GM19023 (cell line): ENCODE measurements around the gene SEMA4D.

Experiments
- ATAC-seq: cut with Tn5 transposase; IDR thresholded peaks from one replicate; pipeline ENCODE4 v1.9.1; 2021; ENCODE audit warnings: mild to moderate bottlenecking, moderate library complexity; ENCODE audit not compliant: unreplicated experiment

The SEMA4D gene

DNA sequence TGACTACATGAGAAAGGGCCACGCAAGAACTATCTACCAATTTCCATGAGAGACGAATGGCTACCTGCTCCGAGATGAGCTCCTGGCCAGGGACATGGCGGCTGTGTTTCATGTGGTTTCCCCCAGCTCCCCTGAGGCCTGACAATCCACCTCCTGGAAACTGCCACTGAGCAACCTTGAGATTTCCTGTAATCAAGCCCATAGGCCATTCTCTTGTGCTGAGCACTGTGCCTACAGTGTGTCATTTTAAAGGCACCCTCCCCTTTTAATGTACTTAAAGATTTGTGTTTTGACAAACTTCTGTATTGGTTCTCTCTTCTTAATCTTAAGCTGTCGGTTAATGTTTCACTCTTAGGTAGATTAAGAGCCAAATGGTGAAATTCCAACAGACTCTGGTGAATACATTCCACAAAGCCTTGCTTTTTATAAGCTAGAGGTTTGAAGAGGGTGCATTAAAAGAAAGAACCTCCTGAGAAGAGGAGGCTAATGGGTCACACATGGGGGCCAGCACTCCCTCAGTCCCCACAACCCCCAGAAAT lies 107.3 kb downstream of the SEMA4D start:
- ATAC-seq = no peak

DNA sequence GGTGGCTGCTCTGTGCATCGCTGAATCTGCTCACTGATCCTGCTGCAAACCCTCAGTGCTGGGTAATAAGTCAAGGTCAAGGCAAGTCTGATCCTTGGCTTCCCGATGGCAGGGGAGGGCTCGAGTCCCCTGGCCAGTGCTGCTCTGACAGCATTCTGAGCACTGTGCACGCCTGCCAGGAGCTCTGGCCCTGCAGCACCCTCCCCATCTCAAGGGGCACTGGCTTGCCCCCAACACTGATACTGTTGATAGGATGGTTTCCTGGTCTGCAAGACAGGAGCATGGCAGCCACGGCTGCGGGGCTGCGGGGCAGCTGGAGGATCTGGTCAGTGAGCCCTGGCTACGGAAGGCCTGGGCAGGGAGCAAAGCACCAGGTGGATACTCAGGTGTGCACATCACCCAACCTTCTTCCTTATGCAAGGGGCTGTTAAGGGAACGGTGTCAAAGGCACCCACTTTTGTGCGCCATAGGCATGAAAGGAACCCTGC lies 107.8 kb downstream of the SEMA4D start:
- no peak for ATAC-seq

DNA sequence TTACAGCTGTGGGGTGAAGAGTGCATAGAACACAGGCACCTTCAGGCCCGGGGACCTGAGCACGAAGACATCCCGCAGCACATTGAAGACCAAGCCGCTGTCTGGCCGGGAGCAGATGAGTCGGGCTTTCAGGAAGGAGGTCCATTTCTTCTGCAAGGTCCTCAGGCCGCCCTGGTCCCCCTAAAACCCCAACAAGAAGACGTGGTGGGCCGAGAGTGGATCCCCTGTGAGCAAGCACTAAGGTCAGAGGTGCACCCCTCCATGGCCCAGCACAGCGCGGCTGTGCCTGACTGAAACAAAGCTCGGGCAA lies 109.1 kb downstream of the SEMA4D start:
- no peak for ATAC-seq

DNA sequence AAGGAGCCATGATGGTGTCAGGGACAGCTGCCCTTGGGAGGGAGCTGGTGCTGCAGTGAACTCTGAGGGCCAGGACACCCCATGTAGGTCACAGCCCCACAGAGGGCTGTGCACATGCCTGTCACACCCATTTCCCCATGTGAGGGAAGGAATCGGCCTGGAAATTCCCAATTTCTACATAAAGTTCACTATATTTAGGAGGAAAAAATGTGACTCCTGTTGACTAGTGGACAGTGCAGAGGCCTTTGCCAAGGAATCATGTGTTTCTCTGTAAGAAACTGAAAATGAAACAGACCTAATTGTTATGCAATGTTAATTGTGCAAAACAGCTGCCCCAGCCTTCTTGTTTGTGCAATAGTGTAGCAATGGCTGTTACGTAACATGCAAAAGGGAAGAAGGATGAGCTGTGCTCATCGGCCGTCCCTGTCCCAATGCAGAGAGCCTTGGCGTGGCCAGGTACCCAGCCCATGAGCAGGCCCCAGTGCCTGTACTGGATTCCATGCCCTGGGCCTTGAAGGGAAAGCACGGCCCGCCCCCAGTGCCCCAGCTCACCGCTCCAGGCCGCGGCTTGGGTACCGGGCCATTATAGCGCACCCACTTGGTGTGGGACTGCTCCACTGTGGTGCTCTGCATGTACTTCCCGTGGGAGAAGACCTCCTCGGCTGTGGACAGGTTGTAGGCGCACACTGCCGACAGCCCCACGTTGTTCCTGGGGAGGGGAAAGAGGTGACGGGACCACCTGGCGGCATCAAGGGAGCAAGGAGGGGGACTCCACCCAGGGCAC lies 109.6 kb downstream of the SEMA4D start:
- ATAC-seq = no peak

DNA sequence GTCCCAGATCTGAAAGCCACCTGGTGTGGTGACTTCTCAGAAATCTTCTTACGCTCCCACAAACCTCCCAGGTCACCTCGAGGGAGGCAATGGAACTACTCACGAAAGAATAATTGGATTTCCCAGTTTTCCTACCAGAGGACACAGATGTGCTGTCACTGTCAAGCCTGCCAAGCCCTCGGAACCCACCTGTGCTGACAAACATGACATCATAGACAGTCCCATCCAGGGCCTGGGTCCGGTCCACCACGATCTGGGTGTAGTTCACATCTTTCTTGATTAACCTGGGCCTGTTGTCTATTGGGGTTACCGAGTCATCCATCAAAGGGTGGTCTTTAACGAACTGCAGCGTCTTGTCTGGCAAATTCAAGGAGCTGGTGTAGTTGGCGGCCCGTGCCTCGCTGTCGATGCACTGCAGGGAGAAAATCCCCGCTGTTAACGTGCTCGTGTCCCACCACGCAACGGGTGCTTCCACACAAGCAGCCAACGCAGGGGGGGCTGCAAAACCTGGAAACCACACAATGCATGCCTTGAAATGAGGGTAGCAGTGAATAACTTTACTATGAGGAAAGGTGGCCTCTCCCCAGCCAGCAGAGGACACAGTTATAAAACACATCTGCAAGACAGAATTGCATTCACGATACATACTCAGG lies 110.6 kb downstream of the SEMA4D start:
- ATAC-seq = no peak

DNA sequence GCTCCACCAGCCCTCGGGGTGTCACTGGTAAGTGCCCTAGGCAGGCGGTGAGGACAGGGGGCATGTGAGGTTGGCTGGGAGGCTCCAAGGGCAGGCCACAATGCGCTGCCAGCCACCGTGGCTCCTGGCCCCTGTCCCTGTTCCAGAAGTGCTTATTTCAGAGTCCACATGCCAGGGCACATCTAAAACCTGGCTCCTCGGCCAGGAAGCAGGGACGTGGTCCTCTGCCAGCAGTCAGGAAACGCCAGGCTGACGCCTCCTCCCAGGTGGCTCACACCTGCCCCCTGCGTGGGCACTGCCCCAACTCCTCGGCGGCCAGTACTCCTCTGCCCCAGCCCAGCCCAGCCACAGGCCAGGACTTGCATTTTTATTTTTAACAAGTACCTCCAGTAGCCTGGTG lies 111.1 kb downstream of the SEMA4D start:
- no peak for ATAC-seq

DNA sequence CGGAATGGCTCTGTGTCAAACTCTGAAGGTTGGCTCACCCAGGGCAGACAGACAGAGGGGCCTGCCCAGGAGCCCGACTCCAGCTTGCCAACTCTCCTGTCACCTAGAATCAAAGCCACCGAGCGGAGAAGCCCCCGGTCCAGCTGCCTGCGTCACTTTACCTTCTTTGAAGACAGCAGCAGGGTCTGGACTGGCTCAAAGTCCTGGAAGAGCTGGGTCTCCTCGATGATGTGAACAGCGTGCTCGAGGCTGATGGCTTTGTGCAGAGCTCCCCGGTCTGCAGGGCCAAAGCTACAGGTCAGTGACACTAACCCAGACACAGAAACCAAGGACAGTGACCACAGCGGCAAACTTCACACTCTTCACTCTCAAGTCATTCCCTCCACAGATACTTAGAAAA lies 111.7 kb downstream of the SEMA4D start:
- no peak for ATAC-seq

DNA sequence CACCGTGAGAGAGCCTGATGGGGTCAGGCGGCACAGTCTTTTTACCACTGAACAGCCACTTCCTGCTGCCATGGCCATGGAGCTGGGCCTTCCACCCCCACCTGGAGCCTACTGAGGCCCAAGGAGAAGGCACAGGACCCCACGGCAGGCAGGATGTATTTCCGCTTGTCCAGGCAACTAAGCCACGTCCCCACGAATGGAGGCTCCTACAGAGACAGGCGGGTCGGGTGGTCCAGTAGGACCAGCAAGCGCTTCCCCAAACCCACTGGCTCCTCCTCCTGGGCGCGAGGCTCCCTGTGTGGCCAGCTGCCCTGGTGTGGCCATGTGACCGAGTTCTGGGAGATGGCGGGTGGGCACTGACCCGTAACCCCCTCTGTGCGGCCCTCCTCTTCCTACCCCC lies 113.1 kb downstream of the SEMA4D start:
- ATAC-seq = no peak

DNA sequence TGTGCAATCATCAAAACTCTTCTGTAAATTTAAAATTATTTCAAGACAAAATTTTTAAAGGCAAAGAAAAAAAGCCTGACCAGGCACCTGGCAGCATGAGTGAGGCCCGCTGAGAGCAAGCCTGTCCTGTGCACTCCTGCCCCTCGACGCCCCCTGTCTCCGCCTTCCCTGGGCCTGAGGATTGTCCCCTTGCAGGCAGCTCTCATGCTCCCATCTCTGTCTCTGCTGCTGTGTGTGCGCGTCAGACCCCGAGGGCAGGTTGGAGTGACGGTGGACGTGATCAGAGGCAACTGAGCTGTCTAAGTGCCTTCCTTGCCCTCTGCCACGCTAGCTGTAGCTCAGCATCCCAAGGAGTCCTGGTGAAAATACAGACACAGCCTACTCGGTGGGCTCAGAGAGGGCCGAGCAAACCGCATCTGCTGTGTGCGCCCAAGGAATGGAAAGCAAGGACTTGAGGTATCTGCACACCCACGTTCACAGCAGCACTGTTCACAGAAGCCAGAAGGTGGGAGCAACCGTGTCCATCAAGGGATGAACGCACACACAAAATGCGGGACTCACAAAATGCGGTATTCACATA lies 114.1 kb downstream of the SEMA4D start:
- no peak for ATAC-seq

DNA sequence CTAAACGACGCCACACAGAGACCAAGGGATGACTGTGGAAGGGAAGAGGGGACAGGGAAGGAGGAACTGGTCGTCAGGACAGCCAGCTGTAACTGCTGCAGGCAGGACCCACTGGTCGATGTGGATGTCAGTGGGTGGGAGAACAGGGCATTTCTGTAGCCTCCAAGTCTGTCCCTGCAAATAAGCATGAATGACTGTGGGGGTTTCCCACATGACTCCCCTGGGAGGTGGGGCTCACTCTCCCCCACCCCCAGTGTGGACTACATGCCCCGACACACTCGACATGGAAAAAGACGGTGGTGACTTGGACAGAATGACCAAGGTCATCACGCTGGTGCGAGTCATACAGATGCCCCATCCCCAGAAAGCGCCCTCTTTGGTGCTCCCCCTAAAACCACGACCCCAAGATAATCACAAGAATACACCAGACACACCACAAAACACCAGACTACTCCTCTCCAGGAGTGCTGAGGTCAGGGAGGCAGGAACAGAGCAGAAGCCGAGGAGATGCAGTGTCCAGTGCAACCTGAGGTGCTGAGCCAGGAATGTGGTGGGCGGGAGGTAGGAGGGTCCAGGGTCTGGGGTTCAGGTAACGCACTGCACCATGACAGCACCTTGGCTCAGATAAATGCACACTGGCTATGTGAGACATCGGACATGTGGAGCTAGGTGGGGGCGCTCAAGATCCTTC lies 114.7 kb downstream of the SEMA4D start:
- ATAC-seq = no peak

DNA sequence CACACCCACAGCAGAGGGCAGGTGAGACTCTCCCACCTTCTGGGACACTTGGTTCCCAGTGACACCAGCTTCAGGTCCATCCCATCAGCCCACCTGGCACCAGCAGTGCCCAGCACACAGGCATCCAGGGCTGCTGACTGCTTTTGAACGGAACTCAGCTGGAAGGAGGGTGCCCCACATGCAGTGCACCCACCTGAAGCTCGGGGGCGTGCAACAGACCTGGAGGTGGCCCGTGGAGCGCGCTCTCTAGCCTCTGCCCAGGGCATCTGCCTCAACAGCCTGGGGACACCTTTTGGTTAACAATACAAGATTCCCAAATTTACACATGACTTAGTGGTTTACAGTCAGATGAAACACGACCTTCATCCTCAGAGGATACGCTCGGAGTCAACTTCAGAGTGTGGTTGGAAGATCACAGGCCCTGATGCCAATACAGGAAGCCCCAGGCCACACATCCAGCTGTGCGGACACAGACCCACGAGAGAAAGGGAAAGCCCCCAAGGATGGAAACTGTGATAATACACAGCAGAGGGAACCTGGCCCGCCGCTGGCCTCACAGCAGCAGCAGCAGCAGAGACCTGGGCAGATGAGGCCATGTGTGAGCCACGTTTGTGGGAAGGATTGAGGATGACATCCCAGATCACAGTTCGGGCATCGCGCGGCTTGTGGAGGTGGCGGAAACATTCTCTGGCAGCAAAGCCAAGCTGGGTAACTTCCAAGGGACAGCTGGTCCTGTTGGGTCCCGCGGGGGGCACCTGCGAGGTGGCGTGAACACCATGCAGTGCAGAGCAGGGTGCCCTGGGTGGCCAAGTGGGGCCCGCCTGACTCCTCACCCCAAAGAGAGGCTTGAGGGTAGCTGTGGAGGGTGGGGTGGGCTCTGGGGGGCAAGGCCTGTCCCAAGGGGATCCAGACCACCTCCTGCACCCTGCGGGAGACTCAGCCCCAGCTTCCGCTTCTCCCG lies 115.6 kb downstream of the SEMA4D start:
- no peak for ATAC-seq

DNA sequence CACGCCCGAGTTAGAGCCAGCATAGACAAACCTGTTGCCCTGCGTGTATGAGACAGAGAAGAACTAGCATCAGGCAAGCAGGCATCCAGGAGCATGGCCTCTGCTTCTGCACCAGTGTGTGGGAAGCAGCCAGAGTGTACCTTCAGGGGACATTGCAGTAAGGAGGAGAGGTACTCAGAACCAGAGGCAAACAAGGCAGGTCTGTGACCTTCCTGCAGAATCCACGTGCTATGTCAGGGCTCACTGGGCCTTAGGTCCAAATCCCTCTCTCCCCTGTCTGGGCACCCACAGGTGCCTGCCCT lies 116.7 kb downstream of the SEMA4D start:
- no peak for ATAC-seq

DNA sequence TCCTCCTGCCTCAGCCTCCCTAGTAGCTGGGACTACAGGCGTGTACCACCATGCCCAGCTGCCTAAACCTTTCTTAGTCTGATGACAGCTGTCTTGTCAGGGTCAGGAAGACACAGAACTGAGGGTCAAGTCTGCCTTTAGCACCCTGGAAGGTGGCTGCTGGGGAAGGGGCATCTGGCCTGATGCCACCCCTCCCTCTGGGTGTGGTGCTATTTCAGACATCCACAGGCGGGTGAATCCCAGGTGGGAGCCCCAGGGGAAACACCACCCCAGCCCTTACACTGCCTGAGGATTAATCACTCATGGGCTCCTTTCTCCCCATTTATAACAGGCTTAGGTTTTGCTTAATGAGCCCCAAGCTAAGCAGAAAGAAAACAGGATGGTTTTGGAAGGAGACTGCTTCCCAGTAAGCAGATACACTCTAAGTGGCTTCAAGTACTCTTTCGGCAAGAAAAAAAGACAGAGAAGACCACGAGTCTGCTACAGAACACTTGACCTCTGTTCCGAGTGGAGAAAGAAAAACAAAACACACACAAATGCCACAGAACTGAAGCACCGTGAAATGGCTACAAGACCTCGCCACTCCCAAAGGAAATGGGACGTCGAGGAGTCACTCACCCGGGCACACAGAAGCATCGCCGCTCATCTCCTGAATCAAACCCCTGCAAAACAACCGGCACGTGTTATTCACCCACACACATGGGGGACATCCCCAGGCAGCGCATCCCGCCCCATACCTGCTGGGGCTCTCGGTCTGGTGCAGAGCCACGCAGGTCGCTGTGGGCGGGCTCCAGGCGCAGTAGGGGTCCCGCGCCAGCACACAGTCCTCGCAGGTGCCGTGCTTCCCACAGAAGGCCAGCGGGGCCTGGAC lies 117.2 kb downstream of the SEMA4D start:
- ATAC-seq = no peak

DNA sequence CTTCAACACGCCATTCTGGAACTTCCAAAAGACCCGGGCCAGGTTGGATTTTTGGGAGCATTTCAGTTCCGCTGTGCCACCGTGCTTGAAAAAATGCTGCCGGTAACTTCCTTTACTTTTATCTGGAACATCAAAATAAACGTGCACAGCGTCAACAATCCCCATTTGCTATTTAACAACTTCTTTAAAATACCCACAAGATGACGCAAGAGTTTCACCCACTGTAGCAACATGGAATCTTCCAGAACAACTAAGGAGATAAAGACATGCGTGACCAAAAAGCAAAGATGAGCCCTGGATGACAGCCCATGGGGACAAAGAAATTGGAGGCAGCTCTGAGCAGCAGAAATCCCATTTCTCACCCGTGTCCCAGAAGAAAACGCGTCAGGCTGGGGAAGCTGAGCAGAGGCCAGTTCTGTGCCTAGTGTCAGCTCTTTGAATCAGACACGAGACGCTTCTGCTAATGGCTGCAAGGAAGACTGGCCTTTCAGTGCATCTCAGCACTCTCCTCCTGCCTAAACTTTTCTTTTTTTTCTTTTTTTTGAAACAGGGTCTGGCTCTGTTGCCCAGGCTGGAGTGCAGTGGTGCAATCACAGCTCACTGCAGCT lies 118.3 kb downstream of the SEMA4D start:
- no peak for ATAC-seq

DNA sequence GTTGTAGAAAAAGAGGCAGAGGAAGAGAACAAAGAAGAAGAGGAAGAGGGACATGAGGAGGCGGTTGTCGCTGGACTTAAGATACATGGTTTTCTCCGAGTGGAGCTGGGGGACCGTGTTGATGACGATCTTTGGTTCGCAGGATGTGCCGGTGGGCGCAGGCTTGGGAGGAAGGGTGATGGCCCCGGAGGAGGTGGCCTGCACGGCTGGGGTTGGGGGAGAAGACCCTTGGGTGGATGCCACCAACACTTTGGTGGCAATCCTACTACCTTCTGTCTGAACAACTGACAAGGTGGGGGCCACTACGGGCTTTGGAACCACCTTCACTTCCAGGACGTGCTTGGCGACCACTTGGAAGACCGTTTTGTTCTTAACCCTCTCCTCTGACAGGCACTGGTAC lies 118.9 kb downstream of the SEMA4D start:
- ATAC-seq = no peak

DNA sequence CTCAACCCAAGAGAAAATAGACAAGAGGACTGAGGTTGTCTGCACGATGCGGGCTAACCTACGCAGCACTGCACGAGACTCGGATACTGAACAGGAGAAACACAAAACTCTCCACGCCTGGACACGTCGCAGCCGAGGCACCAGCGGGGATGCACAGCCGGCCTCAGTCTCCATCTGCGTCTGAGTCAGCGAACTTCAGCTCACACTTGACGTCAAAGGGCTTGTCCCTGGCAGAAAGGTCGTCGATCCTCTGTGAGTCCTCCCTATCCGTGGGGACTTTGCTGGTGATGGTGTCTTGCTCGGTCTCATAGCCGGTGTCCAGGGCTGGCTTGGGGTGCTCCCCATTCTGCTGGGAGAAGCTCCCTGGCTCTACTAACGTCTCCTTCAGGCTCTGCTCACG lies 119.4 kb downstream of the SEMA4D start:
- no peak for ATAC-seq

DNA sequence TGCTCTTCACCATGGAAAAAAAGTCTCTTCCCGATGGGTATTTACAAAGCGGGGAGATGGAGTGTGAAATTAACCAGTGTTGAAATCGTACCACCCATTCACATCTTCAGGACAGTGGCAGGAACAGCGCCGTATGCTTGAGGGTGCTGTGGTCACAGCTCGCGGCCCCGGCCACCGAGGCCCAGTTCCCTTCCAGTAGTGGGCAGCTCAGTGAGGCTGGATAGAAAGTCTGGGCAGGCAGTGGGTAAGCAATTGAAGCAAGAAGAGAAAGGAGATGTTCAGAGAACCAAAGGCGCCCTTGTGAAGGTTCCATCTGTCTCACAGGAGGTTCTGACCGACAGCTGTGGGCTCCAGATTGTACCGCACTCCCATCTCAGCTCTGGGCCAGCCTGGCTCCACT lies 120.5 kb downstream of the SEMA4D start:
- ATAC-seq = no peak

DNA sequence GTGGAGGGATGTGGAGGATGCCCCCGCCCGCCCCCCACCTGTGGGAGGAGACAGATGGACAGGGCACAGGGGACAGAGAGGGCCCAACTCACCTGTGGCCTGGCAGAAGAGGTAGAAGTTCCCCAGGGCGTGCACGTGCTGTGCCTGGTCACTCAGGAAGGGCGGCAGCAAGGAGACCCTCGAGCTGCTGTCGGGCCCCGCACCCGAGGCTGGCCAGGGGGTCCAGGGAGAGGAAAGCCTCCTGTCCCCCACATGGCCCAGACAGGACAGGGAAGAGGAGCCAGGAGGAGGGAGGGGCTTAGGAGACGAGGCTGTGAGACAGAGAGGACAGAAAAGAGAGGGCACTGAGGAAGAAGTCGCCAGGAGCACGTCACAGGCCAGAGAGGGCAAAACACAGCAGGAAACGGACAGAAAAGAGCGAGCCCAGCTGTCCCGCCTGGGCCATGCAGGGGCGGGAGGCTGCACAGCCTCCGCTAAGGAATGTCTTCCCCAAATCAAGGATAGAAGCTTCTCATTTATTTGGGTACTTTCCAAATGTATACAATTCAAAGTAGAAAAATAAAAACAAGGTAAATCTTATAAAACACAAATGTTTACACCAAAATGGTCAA lies 121.1 kb downstream of the SEMA4D start:
- no peak for ATAC-seq

DNA sequence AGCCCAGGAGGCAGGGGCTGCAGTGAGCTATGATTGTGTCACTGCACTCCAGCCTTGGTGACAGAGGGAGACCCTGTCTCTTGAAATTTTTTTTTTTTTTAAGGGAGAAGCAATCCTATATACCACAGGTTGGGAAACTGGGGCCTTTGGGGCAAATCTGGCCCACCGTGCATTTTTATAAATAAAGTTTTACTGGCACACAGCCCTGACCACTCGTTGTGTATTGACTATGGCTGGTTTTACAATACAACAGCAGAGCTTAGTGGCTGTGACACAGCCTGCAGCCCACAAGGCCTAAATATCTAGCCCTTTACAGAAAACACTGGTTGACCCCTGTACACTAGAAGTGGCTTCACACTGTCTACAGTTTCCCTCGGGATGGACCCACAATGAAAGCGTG lies 121.6 kb downstream of the SEMA4D start:
- ATAC-seq = no peak
